ENCODE results near the gene CAMLG. TPM values are rescaled to one million over a fixed set of nuclear protein-coding genes. Genes with fewer than 3 reads are reported as not detected.
A peak's percentile ranks its signal among the peaks of the same experiment; 100 is the strongest.

Gene CAMLG
- total and polyA plus RNA-seq, 2 of the 8 experiments (the other 6 are each of a cell fraction or from before 2014, with no cell fraction given) = 12.3 to 42.8 TPM

DNA sequence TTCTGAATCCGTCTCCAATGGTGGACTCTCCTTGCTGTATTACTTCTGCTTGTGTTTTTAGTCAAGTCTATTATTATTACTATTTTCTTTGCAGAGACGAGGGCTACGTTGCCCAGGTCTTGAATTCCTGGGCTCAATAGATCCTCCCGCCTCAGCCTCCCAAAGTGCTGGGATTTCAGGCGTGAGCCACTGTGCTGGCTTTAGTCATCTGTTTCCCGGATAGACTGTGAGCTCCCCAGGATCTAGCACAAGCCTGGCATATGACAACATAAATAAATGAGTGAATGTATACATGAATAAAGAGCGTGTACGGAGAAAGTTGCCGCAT is 19.8 kb downstream of the CAMLG start:
- peak overlapping the region; percentile 92; the same call in 1 of the 2 replicates for H2BK15ac ChIP-seq (ENCODE audit: low read length)
- no peaks in the 10 kb centered on the region for H3K9me3 ChIP-seq (ENCODE audit: insufficient read depth in 2 of 2, low read depth in 1 of 2, low read length in 1 of 2)
- TF ChIP-seq CHD1 (IDR thresholded peaks at IDR 0.05; ENCODE audit: low read depth, low read length) (no peak), RXRA (IDR thresholded peaks at IDR 0.05; ENCODE audit: insufficient read depth, low read depth, low read length) (no peak), POLR2A (IDR thresholded peaks at IDR 0.05; ENCODE audit: control extremely low read depth in 1 of 2, low read depth in 2 of 2, low read length in 2 of 2) (no peak), MAX (IDR thresholded peaks at IDR 0.05) (no peak), SIX5 (IDR thresholded peaks at IDR 0.05; ENCODE audit: low read depth, low read length) (no peak), KDM4A (IDR thresholded peaks at IDR 0.05; ENCODE audit: low read depth, low read length, severe bottlenecking) (no peak), TEAD4 (IDR thresholded peaks at IDR 0.05; ENCODE audit: low read depth, low read length) (no peak), TCF12 (IDR thresholded peaks at IDR 0.05; ENCODE audit: low read depth, low read length) (no peak), SP2 (IDR thresholded peaks at IDR 0.05; ENCODE audit: low read length) (no peak), SRF (IDR thresholded peaks at IDR 0.05; ENCODE audit: low read depth, low read length) (no peak)
- ChIA-PET POLR2A (ENCODE audit: partially characterized antibody) (interaction anchor here (0.8 to 3.9 kb wide), 11 partner anchors 8 to 156 kb away, joined by 3 to 31 read pairs (median 5); partner anchors contain the start of genes CAMLG, PCBD2 and SEC24A), CTCF (ENCODE audit: partially characterized antibody) (interaction anchor here (0.6 to 3.6 kb wide), 6 partner anchors 19 to 248 kb away, joined by 3 to 26 read pairs (median 4); partner anchors contain the start of gene CAMLG)
- no peak overlapping the region for H2BK20ac ChIP-seq (ENCODE audit: low read length)
- H2BK12ac ChIP-seq (ENCODE audit: low read depth, low read length) = peak overlapping the region; percentile 81; the same call in 1 of the 2 replicates
- no peak overlapping the region for H4K5ac ChIP-seq (ENCODE audit: insufficient read length, low read depth, low read length)
- no peaks in the 10 kb centered on the region; a peak in 1 of 7 replicates for H3K27me3 ChIP-seq (replicated peaks in 1 of 4; ENCODE audit: control insufficient read depth in 3 of 4, extremely low read depth in 1 of 4, insufficient read depth in 3 of 4, low read length in 3 of 4)
- DNase-seq (ENCODE audit: low read depth in 1 of 2, low spot score in 2 of 2) = no peak
- peak overlapping the region; percentile 52 for H2BK5ac ChIP-seq (ENCODE audit: low read depth, low read length)
- H3K23ac ChIP-seq (ENCODE audit: insufficient read length) = no peak overlapping the region
- no peak overlapping the region for H3K14ac ChIP-seq (ENCODE audit: insufficient read length)
- H3K18ac ChIP-seq (ENCODE audit: extremely low read depth, low read length) = peak overlapping the region; percentile 33; the same call in 1 of the 2 replicates
- peak overlapping the region; percentile 31 to 82 for H3K4me2 ChIP-seq (ENCODE audit: insufficient read depth in 1 of 2, low read depth in 2 of 2, low read length in 2 of 2)
- H3K4me3 ChIP-seq (ENCODE audit: extremely low read depth in 1 of 4, insufficient read depth in 2 of 4, low read depth in 3 of 4, low read length in 4 of 4) = peak overlapping the region; percentile 23 to 98 (median 94)
- peaks cover 0 to 2% (median 0%) of the 10 kb centered on the region in 4 experiments; a peak in 4 of 7 replicates for H3K4me1 ChIP-seq (replicated peaks in 1 of 4; ENCODE audit: control insufficient read depth in 3 of 4, insufficient read depth in 4 of 4, low read length in 3 of 4)
- H3K4ac ChIP-seq (replicated peaks; ENCODE audit: insufficient read length, low read depth, low read length) = peak overlapping the region; percentile 85
- H3K79me1 ChIP-seq (ENCODE audit: low read depth, low read length) = no peaks in the 10 kb centered on the region; the same call in 1 of the 2 replicates
- H2BK120ac ChIP-seq (replicated peaks; ENCODE audit: low read depth, low read length) = no peak overlapping the region
- no peak overlapping the region; the same call in 1 of the 2 replicates for H3K27ac ChIP-seq (ENCODE audit: low read depth, low read length)
- 28% methylated on average over 9 of the region's 9 CpGs; no CpG with 5 or more reads in 1 of the 2 experiments for WGBS, 2 experiments (ENCODE audit: extremely low coverage in 1 of 2, insufficient coverage in 1 of 2, insufficient read length in 1 of 2, insufficient replicate concordance in 2 of 2, low coverage in 1 of 2, low lambda C conversion rate in 2 of 2, missing lambda C conversion rate in 1 of 2)
- H3K56ac ChIP-seq (replicated peaks; ENCODE audit: insufficient read length, low read depth, low read length) = no peak overlapping the region
- H4K8ac ChIP-seq (ENCODE audit: extremely low read depth, insufficient read depth, low read length) = no peak overlapping the region; the same call in 1 of the 2 replicates
- H3K79me2 ChIP-seq (ENCODE audit: control insufficient read depth in 1 of 2, insufficient read depth in 2 of 2, low read length in 2 of 2) = peaks cover 37 to 45% of the 10 kb centered on the region in 2 experiments
- H4K20me1 ChIP-seq (replicated peaks in 1 of 2; ENCODE audit: control insufficient read depth in 1 of 2, insufficient read depth in 2 of 2, low read length in 2 of 2) = peaks cover 8 to 11% of the 10 kb centered on the region in 2 experiments
- H3K9ac ChIP-seq (replicated peaks in 1 of 4; ENCODE audit: extremely low read depth in 1 of 4, low read depth in 3 of 4, low read length in 3 of 4) = peak overlapping the region in 3 of 4 experiments; percentile 43 to 76 (median 50); a peak in 5 of 7 replicates
- H3K36me3 ChIP-seq (ENCODE audit: control insufficient read depth in 2 of 4, insufficient read depth in 4 of 4, low read length in 3 of 4) = peaks cover 0 to under 1% (median 0%) of the 10 kb centered on the region in 4 experiments; a peak in 1 of 8 replicates
- peaks cover 3% of the 10 kb centered on the region for H3K23me2 ChIP-seq (ENCODE audit: low read depth, low read length)
- FAIRE-seq = no peak
- no peak overlapping the region for H4K91ac ChIP-seq (replicated peaks; ENCODE audit: insufficient read length, low read length)
- peak overlapping the region; percentile 94 for H2AFZ ChIP-seq (ENCODE audit: low read length)
- H2AK5ac ChIP-seq (ENCODE audit: low read depth, low read length) = no peak overlapping the region

Measured in H1 (cell line).